ENCODE data around the gene ZNF280C.

- no peak for TF ChIP-seq CTCF (IDR thresholded peaks at IDR 0.05; ENCODE audit: poor library complexity)
- no peak for TF ChIP-seq EZH2 (IDR thresholded peaks at IDR 0.05; ENCODE audit: borderline replicate concordance)
- TF ChIP-seq EZH2phosphoT487 (IDR thresholded peaks at IDR 0.05; ENCODE audit: low read depth, severe bottlenecking, unreplicated experiment) = no peak
Measured at GRCh38 chrX:130228871-130229270, 39.8 kb downstream of the ZNF280C start.
